Activated gamma-delta T cell (primary cell): ENCODE results near the gene ARFGAP2.
"Not testable (repeated sequence)": the region's sequence is repeated elsewhere in the genome, so short reads cannot be mapped to it uniquely, and the experiment has no call there.

ENCODE experiments used
- DNase-seq: peaks from one replicate; lab custom pipeline; 2025; lab: John Stamatoyannopoulos, UW
- total RNA-seq, 2 donors: gene quantifications; one replicate each; lab custom pipeline; 2026; lab: John Stamatoyannopoulos, UW

ARFGAP2 gene
- 190 to 210 reads per million in 2 donors for total RNA-seq

- DNase-seq: peak; percentile 95
Measured at GRCh38 chr11:47176328-47177228, at the start of gene ARFGAP2. Gene ARFGAP2, minus strand, starts transcription at chr11:47176879. Its CDS starts 26 bp downstream, at chr11:47176853.

- no peak for DNase-seq
Measured at GRCh38 chr11:47225552-47226400, 49.1 kb upstream of the ARFGAP2 start.

- no peak for DNase-seq
Measured at GRCh38 chr11:47222696-47223095, 46.0 kb upstream of the ARFGAP2 start.

GRCh38 chr11:47220401-47220821 is 43.7 kb upstream of the ARFGAP2 start:
- DNase-seq: no peak

DNA sequence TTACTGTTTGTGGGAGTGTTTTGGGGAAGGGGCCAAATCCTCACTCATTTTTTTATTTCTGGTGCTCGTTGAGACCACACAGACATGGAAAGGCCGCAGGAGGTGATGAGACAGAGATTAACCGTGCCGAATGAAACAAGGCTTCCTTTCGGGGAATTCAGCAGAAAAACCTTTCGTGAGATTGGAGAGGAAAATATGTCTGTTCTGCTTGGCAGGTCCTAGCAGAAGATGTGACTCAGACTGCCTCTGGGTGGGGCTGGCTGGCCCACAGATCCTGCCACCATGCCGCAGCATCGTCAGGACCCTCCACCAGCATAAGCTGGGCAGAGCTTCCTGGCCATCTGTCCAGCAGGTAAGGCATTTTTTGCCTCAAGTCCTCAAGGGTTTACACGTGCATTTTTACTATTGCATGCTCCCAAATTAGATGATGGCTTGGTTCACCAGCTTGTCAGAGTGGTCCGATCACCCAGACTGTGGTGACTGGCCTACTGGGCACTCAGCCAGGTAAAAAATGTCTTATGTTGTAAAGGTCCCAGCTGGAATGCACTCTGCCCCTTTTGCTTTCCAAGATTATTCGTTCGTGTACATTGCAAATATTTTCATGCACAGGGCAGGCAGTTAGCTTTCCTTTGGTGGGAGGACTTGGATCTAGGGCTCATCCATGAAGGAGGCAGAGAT is 39.6 kb upstream of the ARFGAP2 start:
- no peak for DNase-seq

- no peak for DNase-seq
Measured at GRCh38 chr11:47215366-47215910, 38.8 kb upstream of the ARFGAP2 start.

DNA sequence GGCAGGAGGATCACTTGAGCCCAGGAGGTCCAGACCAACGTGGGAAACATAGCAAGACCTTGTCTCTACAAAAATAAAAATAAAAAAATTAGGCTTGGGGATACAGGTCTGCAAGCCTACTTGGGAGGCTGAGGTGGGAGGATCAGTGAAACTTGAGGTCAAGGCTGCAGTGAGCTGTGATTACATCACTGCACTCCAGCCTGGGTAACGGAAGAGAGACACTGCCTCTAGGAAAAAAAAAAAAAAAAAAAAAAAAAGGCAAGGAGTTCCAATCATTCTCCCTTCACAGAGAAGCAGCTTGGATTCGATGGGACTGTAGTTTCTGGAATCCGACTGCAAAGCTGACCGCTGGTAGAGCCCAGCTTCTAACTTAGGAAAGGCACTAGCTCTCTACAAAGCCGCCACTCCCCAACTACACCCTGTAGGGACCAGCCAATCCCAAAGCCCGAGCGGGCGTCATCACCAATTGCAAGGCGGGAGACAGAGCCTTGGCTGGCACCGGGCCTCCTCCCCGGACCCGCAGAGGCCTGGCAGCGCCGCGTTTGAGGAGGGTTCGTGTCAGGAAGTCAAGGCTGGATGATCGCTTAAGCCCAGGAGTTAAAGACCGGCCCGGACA is 37.4 kb upstream of the ARFGAP2 start:
- peak; percentile 58 for DNase-seq

GRCh38 chr11:47212938-47213337 is 36.3 kb upstream of the ARFGAP2 start:
- no peak for DNase-seq

DNA sequence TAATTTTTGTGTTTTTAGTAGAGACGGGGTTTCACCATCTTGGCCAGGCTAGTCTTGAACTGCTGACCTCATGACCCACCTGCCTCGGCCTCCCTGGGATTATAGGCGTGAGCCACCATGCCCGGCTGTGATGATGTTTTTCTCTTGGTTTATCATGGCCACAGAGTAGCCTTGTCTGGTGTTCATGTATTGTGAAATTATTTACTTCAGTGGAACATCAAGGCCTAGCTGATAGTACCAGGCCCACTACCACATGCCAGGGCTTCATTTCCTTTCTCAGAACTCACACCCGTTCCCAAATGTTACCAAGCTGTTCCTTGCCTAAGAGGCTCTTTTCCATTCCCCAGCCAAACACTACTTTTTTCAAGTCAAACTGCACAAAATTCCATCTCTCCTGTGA is 31.9 kb upstream of the ARFGAP2 start:
- no peak for DNase-seq

DNA sequence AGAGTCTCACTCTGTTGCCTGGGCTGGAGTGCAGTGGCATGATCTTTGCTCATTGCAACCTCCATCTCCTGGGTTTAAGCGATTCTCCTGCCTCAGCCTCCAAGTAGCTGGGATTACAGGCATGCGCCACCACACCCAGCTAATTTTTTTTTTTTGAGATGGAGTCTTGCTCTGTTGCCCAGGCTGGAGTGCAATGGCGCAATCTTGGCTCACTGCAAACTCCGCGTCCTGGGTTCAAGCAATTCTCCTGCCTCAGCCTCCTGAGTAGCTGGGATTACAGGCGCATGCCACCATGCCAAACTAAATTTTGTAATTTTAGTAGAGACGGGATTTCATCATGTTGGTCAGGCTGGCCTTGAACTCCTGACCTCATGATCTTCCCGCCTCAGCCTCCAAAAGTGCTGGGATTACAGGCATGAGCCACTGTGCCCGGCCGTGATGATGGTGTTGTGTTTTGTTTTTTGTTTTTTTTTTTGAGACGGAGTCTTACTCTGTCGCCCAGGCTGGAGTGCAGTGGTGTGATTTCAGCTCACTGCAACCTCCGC is 31.4 kb upstream of the ARFGAP2 start:
- not testable (repeated sequence) for DNase-seq

DNA sequence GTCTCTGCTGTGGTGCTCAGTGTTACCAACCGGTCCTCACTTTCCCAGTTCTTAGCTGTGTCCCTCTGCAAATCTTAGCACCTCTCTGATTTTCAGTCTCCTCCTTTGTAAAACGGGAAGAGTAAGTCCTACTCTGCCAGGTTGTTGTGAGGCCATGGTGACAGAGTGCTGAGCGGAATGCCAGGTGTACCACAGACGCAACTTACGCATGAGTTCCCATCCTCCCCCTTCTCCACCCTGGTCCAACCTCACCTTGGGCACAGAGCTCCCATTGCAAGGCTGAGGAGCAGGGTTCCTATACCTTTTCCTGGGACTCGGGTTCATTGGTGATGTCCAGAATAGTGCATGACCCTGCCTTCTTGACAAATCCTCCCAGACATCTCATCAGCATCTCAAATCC is 30.8 kb upstream of the ARFGAP2 start:
- no peak for DNase-seq

GRCh38 chr11:47206577-47206976 is 29.9 kb upstream of the ARFGAP2 start:
- not testable (repeated sequence) for DNase-seq

GRCh38 chr11:47204637-47204989 is 27.9 kb upstream of the ARFGAP2 start:
- no peak for DNase-seq

DNA sequence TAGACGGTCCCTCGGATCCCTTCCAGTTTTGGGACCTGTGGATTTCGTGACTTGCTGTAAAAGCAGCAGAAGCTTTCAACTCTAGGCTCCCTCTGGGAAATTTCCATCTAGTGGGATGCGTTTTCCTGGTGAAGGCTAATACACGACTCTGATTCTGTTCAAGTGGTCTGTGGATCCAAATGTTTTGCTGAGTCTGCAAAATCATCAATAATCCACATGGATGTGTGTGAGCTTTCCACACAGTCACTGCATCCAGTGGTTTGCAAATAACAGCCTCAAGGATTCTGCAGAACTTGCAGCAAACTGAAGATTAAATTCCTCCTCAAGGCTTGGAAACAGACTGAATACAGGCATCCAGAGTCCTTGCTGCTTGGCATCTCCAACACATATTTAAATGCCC is 25.9 kb upstream of the ARFGAP2 start:
- no peak for DNase-seq

DNA sequence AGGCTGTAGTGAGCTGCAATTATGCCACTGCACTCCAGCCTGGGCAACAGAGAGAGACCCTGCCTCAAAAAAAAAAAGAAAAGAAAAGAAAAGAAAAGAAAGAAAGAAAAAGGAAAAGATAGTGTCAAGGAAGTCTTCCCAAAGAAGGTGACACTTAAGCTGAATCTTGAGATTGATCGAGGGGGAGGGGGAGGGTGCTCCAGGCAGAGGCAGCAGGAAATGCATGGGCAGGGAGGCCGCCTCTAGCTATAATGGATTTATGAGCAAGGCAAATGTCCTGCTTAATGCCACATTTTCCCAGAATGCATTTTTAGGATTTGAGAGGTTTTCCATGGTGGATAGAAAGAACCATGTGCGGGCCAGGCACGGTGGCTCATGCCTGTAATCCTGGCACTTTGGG is 24.3 kb upstream of the ARFGAP2 start:
- no peak for DNase-seq

DNA sequence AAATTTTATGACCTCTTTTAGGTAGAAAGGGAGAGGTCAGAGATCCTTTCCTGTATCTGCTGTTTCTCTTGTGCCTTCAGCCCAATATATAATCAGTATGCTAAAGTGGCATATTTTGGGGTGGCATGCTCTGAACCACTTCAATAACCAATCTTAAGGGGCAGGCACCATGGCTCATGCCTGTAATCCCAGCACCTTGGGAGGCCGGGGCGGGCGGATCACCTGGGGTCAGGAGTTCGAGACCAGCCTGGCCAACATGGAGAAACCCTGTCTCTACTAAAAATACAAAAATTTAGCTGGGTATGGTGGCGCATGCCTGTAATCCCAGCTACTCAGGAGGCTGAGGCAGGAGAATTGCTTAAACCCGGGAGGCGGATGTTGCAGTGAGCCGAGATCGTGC is 21.5 kb upstream of the ARFGAP2 start:
- DNase-seq: not testable (repeated sequence)

GRCh38 chr11:47192111-47192510 is 15.4 kb upstream of the ARFGAP2 start:
- no peak for DNase-seq

DNA sequence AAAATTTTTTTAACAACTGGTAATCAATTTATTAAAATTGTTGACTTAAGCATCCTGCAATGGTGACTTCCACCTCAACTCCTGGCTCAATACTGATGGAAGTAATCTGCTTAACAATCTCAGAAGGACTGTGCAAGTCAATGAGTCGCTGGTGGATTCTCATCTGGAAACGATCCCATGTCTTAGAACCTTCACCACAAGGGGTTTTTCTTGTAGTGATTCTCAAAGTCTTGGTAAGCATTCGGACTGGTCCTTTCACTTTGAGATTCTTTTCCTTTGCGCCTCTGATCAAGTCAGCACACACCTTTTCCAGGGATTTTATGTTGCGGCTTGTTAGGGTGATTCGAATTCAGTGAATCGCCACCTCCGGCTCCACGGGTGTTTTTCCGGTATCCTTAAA is 14.5 kb upstream of the ARFGAP2 start:
- not testable (repeated sequence) for DNase-seq

- no peak for DNase-seq
Measured at GRCh38 chr11:47189100-47189834, 12.6 kb upstream of the ARFGAP2 start.

DNA sequence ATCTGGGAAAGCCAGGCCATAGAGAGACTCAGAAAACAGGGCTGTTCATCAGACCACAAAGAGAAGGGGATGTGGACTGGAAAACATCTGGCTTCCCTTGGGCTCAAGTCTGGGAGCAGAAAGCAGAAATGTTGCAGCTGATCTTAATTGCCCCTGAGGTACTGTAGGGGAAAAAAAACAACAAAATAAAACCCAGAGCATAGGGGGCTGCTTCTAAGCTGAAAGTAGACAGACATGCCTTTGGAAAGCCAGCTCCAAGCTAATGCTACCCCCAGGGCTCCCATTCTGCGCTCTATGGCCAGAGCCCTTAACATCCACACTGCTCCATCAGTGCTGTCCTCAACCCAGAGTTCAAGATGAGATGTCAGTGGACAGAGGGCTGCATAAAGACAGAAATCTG is 11.6 kb upstream of the ARFGAP2 start:
- DNase-seq: no peak
